ENCODE measurements around the gene HHAT. TPM values are rescaled to one million over a fixed set of nuclear protein-coding genes. Genes with fewer than 3 reads are reported as not detected.

The HHAT gene
- polyA plus RNA-seq, 1 donor (not counting 4 experiments of a cell fraction or from before 2014, with no cell fraction given), result 3.8 TPM

DNA sequence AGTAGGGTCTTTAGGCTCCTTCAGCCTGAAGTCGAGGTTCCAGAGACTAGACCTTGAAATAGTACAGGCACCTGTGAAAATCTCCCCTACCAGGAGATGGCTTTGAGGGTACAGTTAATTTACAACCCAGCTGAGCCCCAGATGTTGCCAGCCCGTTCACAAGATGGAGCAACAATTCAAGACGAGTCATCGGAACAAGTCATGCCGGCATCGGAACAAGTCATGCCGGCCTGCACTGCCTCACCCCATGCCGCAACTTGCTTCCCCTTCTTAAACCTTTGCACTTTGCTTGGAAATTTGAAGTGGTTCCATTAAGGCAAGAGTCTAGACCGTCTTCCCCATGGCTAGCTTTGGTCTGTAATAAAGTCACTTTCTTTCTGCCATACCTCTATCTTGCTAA is 16.0 kb downstream of the HHAT start:
- no peak overlapping the region for H3K4me2 ChIP-seq (ENCODE audit: control insufficient read depth, extremely low read depth, insufficient read depth, low read depth, low read length)
- FAIRE-seq (no peak), DNase-seq (ENCODE audit: low read depth, low spot score) (no peak)
- no peak overlapping the region for H3K4me3 ChIP-seq (ENCODE audit: control insufficient read depth in 2 of 3, extremely low read depth in 1 of 3, insufficient read depth in 2 of 3, low read depth in 1 of 3, low read length in 3 of 3)
- H3K9ac ChIP-seq (ENCODE audit: control insufficient read depth, extremely low read depth, insufficient read depth, low read length), result no peak overlapping the region
- no peak overlapping the region for H3K27ac ChIP-seq (ENCODE audit: control insufficient read depth, insufficient read depth, low read length)
- peaks cover 4% of the 10 kb centered on the region for H3K4me1 ChIP-seq (ENCODE audit: control insufficient read depth, extremely low read depth, insufficient read depth, low read length)
- H3K36me3 ChIP-seq (ENCODE audit: control insufficient read depth in 2 of 2, extremely low read depth in 1 of 2, insufficient read depth in 2 of 2, low read length in 2 of 2), result no peaks in the 10 kb centered on the region
- no peaks in the 10 kb centered on the region for H3K79me2 ChIP-seq (ENCODE audit: control insufficient read depth, insufficient read depth, low read length)
- H3K27me3 ChIP-seq (ENCODE audit: control insufficient read depth, extremely low read depth, insufficient read depth, low read length), result no peaks in the 10 kb centered on the region
- H4K20me1 ChIP-seq (ENCODE audit: control insufficient read depth, extremely low read depth, insufficient read depth, low read length), result no peaks in the 10 kb centered on the region
- no peaks in the 10 kb centered on the region for H3K9me1 ChIP-seq (ENCODE audit: control insufficient read depth, extremely low read depth, insufficient read depth, low read length)
- H3K9me3 ChIP-seq (ENCODE audit: control insufficient read depth, low read depth, low read length), result no peaks in the 10 kb centered on the region
- no peak overlapping the region for H2AFZ ChIP-seq (ENCODE audit: control insufficient read depth, low read length)
- dilution Hi-C loops (cut with MboI; ENCODE audit: extremely low pct_ligation_motif_present, low sequenced_read_pairs), result loop anchor here (25.0 kb wide), 1 partner anchor 207 kb away; no protein-coding TSS in a partner anchor
- TF ChIP-seq, protein P1, sequence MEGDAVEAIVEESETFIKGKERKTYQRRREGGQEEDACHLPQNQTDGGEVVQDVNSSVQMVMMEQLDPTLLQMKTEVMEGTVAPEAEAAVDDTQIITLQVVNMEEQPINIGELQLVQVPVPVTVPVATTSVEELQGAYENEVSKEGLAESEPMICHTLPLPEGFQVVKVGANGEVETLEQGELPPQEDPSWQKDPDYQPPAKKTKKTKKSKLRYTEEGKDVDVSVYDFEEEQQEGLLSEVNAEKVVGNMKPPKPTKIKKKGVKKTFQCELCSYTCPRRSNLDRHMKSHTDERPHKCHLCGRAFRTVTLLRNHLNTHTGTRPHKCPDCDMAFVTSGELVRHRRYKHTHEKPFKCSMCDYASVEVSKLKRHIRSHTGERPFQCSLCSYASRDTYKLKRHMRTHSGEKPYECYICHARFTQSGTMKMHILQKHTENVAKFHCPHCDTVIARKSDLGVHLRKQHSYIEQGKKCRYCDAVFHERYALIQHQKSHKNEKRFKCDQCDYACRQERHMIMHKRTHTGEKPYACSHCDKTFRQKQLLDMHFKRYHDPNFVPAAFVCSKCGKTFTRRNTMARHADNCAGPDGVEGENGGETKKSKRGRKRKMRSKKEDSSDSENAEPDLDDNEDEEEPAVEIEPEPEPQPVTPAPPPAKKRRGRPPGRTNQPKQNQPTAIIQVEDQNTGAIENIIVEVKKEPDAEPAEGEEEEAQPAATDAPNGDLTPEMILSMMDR (optimal IDR thresholded peaks at IDR 0.05 in 1 of 3, IDR thresholded peaks at IDR 0.05 in 1 of 3, conservative IDR thresholded peaks at IDR 0.05 in 1 of 3; ENCODE audit: extremely low read depth in 1 of 3, insufficient read depth in 2 of 3, low read length in 3 of 3), result no peak
- TF ChIP-seq EZH2 (IDR thresholded peaks at IDR 0.05; ENCODE audit: low read length), result no peak

DNA sequence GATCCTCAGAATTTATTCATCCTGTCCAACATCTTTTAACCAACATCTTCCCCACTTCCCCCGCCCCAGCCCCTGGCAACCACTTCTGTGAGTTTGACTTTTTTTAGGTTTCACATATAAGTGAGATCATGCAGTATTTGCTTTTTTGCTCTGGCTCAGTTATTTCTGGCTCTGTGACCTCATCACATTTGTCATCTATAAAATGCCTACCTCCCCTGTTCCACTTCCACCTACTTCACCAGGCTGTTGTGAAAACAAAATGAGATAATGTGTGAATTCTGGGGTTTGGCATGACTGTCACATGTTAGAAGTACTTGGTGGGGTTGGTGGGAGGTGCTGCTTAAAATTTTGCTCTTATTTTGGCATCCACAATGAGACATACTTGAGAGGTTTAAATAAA is 18.4 kb downstream of the HHAT start:
- FAIRE-seq (no peak), DNase-seq (ENCODE audit: low read depth, low spot score) (no peak)
- no peaks in the 10 kb centered on the region for H3K79me2 ChIP-seq (ENCODE audit: control insufficient read depth, insufficient read depth, low read length)
- no peak overlapping the region for H3K4me2 ChIP-seq (ENCODE audit: control insufficient read depth, extremely low read depth, insufficient read depth, low read depth, low read length)
- no peak overlapping the region for H3K4me3 ChIP-seq (ENCODE audit: control insufficient read depth in 2 of 3, extremely low read depth in 1 of 3, insufficient read depth in 2 of 3, low read depth in 1 of 3, low read length in 3 of 3)
- TF ChIP-seq EZH2 (IDR thresholded peaks at IDR 0.05; ENCODE audit: low read length), result no peak
- TF ChIP-seq, protein P1 (optimal IDR thresholded peaks at IDR 0.05 in 1 of 3, IDR thresholded peaks at IDR 0.05 in 1 of 3, conservative IDR thresholded peaks at IDR 0.05 in 1 of 3; ENCODE audit: extremely low read depth in 1 of 3, insufficient read depth in 2 of 3, low read length in 3 of 3), result no peak
- H3K27ac ChIP-seq (ENCODE audit: control insufficient read depth, insufficient read depth, low read length), result no peak overlapping the region
- H2AFZ ChIP-seq (ENCODE audit: control insufficient read depth, low read length), result no peak overlapping the region
- no peaks in the 10 kb centered on the region for H3K9me3 ChIP-seq (ENCODE audit: control insufficient read depth, low read depth, low read length)
- dilution Hi-C loops (cut with MboI; ENCODE audit: extremely low pct_ligation_motif_present, low sequenced_read_pairs), result loop anchor here (25.0 kb wide), 1 partner anchor 210 kb away; no protein-coding TSS in a partner anchor
- H3K27me3 ChIP-seq (ENCODE audit: control insufficient read depth, extremely low read depth, insufficient read depth, low read length), result no peaks in the 10 kb centered on the region
- no peaks in the 10 kb centered on the region for H3K36me3 ChIP-seq (ENCODE audit: control insufficient read depth in 2 of 2, extremely low read depth in 1 of 2, insufficient read depth in 2 of 2, low read length in 2 of 2)
- peaks cover 4% of the 10 kb centered on the region for H3K4me1 ChIP-seq (ENCODE audit: control insufficient read depth, extremely low read depth, insufficient read depth, low read length)
- H4K20me1 ChIP-seq (ENCODE audit: control insufficient read depth, extremely low read depth, insufficient read depth, low read length), result no peaks in the 10 kb centered on the region
- no peak overlapping the region for H3K9ac ChIP-seq (ENCODE audit: control insufficient read depth, extremely low read depth, insufficient read depth, low read length)
- no peaks in the 10 kb centered on the region for H3K9me1 ChIP-seq (ENCODE audit: control insufficient read depth, extremely low read depth, insufficient read depth, low read length)
